ENCODE results near the gene CCDC8.
"Not testable (repeated sequence)": the region's sequence is repeated elsewhere in the genome, so short reads cannot be mapped to it uniquely, and the experiment has no call there.

Gene CCDC8

DNA sequence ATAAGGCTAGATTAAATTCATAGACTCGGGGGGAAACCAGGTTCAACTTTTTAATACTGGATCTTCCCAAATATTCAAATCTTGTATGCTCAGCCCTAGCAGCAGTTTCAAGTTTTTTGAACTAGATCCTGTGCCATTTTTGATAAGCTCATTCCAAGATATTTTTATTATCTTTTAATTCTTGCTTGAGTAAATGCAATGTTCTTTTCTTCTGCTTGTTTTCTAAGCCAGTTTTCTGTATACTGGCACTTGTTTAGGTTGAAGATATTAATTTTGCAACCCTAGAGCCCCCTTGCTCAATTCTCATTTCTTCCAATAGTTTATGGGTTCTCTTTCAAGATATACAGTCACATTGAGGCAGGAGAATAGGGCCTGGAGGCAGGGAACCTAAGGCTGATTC is 28.5 kb upstream of the CCDC8 start:
- TF ChIP-seq MYC (IDR thresholded peaks at IDR 0.05; ENCODE audit: low read depth, low read length) (no peak), POLR2A (IDR thresholded peaks at IDR 0.05; ENCODE audit: extremely low read depth, insufficient read length) (no peak)
- TF ChIP-seq, protein P1, sequence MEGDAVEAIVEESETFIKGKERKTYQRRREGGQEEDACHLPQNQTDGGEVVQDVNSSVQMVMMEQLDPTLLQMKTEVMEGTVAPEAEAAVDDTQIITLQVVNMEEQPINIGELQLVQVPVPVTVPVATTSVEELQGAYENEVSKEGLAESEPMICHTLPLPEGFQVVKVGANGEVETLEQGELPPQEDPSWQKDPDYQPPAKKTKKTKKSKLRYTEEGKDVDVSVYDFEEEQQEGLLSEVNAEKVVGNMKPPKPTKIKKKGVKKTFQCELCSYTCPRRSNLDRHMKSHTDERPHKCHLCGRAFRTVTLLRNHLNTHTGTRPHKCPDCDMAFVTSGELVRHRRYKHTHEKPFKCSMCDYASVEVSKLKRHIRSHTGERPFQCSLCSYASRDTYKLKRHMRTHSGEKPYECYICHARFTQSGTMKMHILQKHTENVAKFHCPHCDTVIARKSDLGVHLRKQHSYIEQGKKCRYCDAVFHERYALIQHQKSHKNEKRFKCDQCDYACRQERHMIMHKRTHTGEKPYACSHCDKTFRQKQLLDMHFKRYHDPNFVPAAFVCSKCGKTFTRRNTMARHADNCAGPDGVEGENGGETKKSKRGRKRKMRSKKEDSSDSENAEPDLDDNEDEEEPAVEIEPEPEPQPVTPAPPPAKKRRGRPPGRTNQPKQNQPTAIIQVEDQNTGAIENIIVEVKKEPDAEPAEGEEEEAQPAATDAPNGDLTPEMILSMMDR (IDR thresholded peaks at IDR 0.05; ENCODE audit: low read depth, low read length) = no peak
- TF ChIP-seq, protein P2, sequence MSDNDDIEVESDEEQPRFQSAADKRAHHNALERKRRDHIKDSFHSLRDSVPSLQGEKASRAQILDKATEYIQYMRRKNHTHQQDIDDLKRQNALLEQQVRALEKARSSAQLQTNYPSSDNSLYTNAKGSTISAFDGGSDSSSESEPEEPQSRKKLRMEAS (IDR thresholded peaks at IDR 0.05; ENCODE audit: low read depth, low read length) = no peak
- DNase-seq (ENCODE audit: low read depth) = no peak
- H3K4me3 ChIP-seq (ENCODE audit: low read depth, low read length) = no peak overlapping the region

DNA sequence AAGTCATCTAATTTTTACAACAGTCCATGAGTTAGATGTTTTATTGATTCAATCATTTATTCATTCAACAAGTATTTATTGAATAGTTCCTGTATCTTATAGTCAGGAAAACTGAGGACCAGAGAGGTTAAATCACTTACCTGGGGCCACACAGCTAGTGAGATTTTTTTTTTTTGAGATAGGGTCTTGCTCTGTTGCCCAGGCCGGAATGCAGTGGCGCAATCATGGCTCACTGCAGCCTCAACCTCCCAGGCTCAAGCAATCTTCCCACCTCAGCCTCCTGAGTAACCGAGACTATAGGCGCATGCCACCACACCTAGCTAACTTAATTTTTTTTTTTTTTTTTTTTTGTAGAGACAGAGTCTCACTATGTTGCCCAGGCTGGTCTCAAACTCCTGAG is 22.3 kb upstream of the CCDC8 start:
- not testable (repeated sequence) for H3K4me3 ChIP-seq (ENCODE audit: low read depth, low read length); DNase-seq (ENCODE audit: low read depth)

DNA sequence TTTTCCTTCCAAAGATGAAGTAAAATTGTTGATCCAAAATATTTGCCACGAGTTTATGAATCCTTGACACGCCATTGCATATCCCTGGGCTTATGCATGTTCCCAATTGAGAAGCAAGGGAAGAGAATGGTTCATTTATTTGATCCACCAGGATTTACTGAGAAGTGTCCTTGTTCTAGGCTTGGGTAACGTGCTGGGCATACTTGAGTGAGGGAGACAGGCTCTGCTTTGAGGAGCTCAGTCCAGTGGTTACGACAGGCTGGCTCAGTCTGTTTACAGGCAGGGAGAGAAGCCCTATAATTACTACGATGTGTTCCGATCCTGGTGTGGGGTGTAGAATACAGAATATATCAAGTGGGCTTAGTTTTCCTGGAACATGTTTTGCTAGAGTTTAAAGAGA is 21.6 kb upstream of the CCDC8 start:
- TF ChIP-seq, protein P1 (IDR thresholded peaks at IDR 0.05; ENCODE audit: low read depth, low read length) = no peak
- TF ChIP-seq MYC (IDR thresholded peaks at IDR 0.05; ENCODE audit: low read depth, low read length) = no peak
- DNase-seq (ENCODE audit: low read depth) = no peak
- H3K4me3 ChIP-seq (ENCODE audit: low read depth, low read length) = no peak overlapping the region

DNA sequence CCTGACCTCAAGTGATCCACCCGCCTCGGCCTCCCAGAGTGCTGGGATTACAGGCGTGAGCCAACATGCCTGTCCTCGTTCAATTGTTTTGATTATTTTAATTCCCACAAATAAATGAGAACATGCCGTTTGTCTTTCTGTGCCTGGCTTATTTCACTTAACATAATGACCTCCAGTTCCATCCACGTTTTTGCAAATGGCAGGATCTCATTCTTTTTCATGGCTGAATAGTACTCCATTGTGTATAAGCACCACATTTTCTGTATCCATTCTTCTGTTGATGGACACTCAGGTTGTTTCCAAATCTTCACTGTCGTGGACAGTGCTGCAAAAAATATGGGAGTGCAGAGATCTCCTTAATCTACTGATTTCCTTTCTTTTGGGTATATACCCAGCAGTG is 20.1 kb upstream of the CCDC8 start:
- not testable (repeated sequence) for DNase-seq (ENCODE audit: low read depth); H3K4me3 ChIP-seq (ENCODE audit: low read depth, low read length)

DNA sequence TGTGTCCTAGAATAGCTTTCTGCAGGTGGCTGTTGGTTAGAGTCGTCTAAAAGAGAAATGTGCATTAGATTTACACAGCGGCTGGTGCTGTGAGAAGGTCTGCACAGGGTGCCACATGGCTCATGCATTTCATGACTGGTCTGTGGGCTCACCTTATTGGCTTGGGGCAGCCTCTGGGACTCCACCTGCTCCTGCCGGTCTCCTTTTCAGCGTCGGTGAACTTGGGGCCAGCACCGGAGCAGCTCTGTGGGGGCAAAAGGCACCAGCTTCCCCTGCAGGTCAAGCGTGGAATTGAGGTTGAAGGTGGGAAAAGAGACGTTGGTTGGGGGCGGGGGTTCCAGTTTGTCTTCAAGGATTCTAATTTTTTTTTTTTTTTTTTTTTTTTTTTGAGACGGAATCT is 18.5 kb upstream of the CCDC8 start:
- TF ChIP-seq, protein P2 (IDR thresholded peaks at IDR 0.05; ENCODE audit: low read depth, low read length) = no peak
- TF ChIP-seq, protein P1 (IDR thresholded peaks at IDR 0.05; ENCODE audit: low read depth, low read length) = peak; percentile 54
- no peak overlapping the region for H3K4me3 ChIP-seq (ENCODE audit: low read depth, low read length)
- no peak for DNase-seq (ENCODE audit: low read depth)

DNA sequence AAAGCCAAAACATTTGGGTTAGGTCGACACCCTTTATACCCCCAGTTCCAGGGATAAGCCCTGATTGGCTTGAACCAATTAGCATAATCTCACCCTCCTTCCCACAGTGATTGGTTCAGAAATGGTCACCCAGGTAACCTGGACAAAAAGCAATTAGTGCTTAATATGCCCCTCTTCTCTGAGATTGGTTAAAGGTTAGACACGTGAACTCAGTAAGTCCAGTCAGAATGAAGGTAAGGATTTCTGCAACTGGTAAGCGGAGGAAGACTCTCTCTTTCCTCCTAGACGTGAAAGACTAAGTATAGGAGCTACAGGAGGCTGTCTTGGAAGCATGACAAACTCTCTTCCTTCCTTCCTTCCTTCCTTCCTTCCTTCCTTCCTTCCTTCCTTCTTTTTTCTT is 16.6 kb upstream of the CCDC8 start:
- H3K4me3 ChIP-seq (ENCODE audit: low read depth, low read length) = no peak overlapping the region
- no peak for DNase-seq (ENCODE audit: low read depth)
- TF ChIP-seq POLR2A (IDR thresholded peaks at IDR 0.05; ENCODE audit: extremely low read depth, insufficient read length) (no peak), MYC (IDR thresholded peaks at IDR 0.05; ENCODE audit: low read depth, low read length) (no peak)
- TF ChIP-seq, protein P1 (IDR thresholded peaks at IDR 0.05; ENCODE audit: low read depth, low read length) = no peak
- TF ChIP-seq, protein P2 (IDR thresholded peaks at IDR 0.05; ENCODE audit: low read depth, low read length) = no peak

DNA sequence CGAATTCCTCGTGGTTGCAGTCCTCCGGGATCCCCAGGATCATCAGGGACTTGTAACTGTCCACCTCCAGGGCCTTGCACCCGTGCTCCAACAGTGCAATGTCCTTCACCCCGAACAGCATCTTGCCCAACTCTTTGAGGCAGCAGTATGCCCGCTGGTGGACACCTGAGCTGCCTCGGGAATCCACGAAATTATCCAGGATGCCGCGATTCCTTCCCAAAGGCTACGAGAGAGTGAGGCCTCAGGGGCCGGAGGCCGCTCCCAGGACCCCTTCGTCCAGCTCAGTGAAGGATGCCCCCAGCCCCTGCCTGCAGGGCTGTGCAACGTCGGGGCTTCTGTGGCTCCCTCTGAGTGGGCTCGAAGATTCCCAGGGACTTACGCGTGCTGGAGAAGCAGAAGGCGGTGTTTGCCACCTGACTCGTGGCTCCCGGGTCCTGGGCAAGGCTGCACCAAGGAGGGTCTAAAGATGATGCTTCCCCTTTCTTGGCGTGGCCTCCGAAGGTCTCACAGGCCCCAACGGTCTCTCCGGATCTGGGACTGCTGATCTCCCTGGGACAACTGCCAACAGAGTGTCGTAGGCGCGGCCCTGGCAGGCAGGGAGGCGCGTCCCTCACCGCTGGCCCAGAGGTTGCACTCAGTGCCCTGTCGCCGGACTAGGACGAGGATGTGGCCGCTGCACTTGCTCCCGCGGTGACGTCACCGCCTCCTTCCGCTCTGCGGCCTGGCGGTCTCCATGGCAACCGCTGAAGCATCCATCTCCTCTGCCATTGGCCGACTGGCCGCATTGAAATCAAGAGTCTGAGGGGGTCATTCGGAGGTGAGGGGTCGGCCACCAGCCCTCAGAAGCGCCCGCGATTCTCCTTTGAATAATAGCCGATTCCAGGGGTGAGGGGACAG is 15.1 kb upstream of the CCDC8 start, which contains the start of gene PNMA8C:
TSS of gene PNMA8C (minus strand) at position 698 of the 897 bp plus-strand sequence. CDS start at position 121, 577 bp downstream.
- TF ChIP-seq POLR2A (IDR thresholded peaks at IDR 0.05; ENCODE audit: extremely low read depth, insufficient read length) (no peak), MYC (IDR thresholded peaks at IDR 0.05; ENCODE audit: low read depth, low read length) (no peak)
- TF ChIP-seq, protein P1 (IDR thresholded peaks at IDR 0.05; ENCODE audit: low read depth, low read length) = no peak
- TF ChIP-seq, protein P2 (IDR thresholded peaks at IDR 0.05; ENCODE audit: low read depth, low read length) = no peak
- DNase-seq (ENCODE audit: low read depth) = peak; percentile 70
- H3K4me3 ChIP-seq (ENCODE audit: low read depth, low read length) = no peak within 1 kb of the TSS

All from NB4 (cell line).